C4-2B (cell line): ENCODE measurements around the gene RCVRN.
A peak's percentile ranks its signal among the peaks of the same experiment; 100 is the strongest.

Source experiments
- H3K27ac ChIP-seq: fragments of 450-650 bp; 2 replicates; pipeline ENCODE4 v1.5.1; 2017
- CTCF ChIP-seq: fragments of 450-650 bp; conservative IDR thresholded peaks from 2 replicates; pipeline ENCODE4 v1.5.1; 2017; ENCODE audit warnings: mild to moderate bottlenecking
- ZFX ChIP-seq: fragments of 450-650 bp; IDR thresholded peaks from 2 replicates; pipeline ENCODE4 v1.6.1; 2017

The RCVRN gene

GRCh38 chr17:9934331-9934730 lies 29.3 kb upstream of the RCVRN start:
- H3K27ac ChIP-seq, result no peak overlapping the region

GRCh38 chr17:9932491-9932890 lies 27.4 kb upstream of the RCVRN start:
- TF ChIP-seq CTCF, result no peak
- no peak for TF ChIP-seq ZFX
- no peak overlapping the region for H3K27ac ChIP-seq

More at GRCh38 chr17:9934331-9934730, 29.3 kb upstream of the RCVRN start:
- TF ChIP-seq ZFX, result no peak
- no peak for TF ChIP-seq CTCF

- no peak overlapping the region for H3K27ac ChIP-seq
- TF ChIP-seq CTCF, result no peak
- TF ChIP-seq ZFX, result no peak
Observed at GRCh38 chr17:9931144-9931741, 26.2 kb upstream of the RCVRN start.

- no peak overlapping the region for H3K27ac ChIP-seq
- TF ChIP-seq ZFX, result no peak
- no peak for TF ChIP-seq CTCF
Observed at GRCh38 chr17:9929871-9930270, 24.8 kb upstream of the RCVRN start.

GRCh38 chr17:9928601-9929333 lies 23.7 kb upstream of the RCVRN start:
- TF ChIP-seq ZFX (no peak), CTCF (peak; percentile 84)
- H3K27ac ChIP-seq, result no peak overlapping the region

- no peak for TF ChIP-seq CTCF
- TF ChIP-seq ZFX, result no peak
- H3K27ac ChIP-seq, result no peak overlapping the region
Observed at GRCh38 chr17:9926150-9926804, 21.2 kb upstream of the RCVRN start.

GRCh38 chr17:9925457-9925856 lies 20.4 kb upstream of the RCVRN start:
- TF ChIP-seq ZFX, result no peak
- no peak for TF ChIP-seq CTCF
- H3K27ac ChIP-seq, result no peak overlapping the region
